ENCODE results near the gene GOLGA6C.

DNA sequence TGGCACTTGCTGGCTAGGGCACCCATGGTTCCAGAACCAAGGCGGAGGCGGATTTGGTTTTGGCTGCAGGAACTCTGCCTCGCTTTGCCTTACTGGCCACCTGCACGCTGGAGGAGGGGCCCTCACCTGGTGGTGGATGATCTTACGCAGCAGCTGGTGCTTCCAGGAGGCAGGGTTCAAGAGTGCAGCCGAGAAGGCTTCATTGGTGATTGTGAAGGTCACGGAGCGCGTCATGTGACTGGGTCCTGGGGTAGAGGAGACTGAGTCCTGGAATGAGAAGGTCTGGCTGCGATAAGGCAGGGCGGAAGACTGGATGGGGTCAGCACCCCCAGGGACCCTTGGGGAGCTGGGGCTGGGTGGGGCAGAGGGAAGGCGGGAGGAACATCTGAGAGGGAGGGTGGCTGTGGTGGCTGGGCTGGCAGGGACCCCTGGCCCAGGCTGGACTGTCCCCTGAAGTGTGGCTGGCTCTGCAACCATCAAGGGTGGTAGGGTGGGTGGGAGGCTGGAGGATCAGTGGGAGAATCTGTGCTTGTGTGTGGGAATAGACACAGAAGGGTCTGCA lies 25.8 kb upstream of the GOLGA6C start:
- TF ChIP-seq, protein P1, sequence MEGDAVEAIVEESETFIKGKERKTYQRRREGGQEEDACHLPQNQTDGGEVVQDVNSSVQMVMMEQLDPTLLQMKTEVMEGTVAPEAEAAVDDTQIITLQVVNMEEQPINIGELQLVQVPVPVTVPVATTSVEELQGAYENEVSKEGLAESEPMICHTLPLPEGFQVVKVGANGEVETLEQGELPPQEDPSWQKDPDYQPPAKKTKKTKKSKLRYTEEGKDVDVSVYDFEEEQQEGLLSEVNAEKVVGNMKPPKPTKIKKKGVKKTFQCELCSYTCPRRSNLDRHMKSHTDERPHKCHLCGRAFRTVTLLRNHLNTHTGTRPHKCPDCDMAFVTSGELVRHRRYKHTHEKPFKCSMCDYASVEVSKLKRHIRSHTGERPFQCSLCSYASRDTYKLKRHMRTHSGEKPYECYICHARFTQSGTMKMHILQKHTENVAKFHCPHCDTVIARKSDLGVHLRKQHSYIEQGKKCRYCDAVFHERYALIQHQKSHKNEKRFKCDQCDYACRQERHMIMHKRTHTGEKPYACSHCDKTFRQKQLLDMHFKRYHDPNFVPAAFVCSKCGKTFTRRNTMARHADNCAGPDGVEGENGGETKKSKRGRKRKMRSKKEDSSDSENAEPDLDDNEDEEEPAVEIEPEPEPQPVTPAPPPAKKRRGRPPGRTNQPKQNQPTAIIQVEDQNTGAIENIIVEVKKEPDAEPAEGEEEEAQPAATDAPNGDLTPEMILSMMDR (conservative IDR thresholded peaks at IDR 0.05): no peak
- TF ChIP-seq ZFX (IDR thresholded peaks at IDR 0.05): no peak
